ENCODE data around the gene SKIDA1. TPM values are rescaled to one million over a fixed set of nuclear protein-coding genes. Genes with fewer than 3 reads are reported as not detected.

The SKIDA1 gene
- total RNA-seq, 1 experiment from 2014 or later = 0.40 TPM

DNA sequence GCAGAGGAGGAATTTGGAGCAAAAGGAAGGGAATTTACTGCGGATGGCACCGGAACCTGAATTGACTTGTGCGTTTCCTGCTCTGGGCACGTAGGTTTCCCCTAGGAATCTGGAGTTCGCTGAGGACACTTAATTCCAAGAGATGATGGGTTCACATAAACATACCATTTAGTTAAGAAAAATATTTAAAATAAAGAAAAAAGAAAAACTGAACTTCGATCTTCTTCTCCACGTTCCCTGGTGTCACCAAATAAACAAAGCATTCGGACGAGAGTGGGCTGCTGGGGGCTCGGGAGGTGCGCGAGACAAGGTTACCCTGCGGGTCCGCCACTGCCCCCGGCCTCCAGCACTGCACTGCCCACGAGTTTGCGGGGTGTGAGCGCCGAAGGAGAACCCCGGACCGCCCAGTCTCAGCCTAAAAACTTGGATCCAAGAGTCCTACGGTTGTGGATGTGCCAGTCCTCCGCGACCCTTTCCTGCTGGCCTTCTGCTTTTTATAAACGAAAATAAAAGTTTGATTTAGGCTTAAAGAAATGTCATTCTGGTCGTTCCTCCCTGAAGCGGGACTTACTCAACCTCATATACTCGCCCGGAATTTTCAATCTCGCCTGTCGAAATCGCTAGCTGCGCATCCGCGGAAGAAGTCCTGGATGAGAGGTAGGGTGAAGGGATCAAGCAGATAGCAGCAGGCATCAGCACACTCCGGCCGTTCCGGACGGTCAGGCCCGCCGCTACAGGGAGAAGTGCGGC, 30.3 kb downstream of the SKIDA1 start:
- TF ChIP-seq, protein P1, sequence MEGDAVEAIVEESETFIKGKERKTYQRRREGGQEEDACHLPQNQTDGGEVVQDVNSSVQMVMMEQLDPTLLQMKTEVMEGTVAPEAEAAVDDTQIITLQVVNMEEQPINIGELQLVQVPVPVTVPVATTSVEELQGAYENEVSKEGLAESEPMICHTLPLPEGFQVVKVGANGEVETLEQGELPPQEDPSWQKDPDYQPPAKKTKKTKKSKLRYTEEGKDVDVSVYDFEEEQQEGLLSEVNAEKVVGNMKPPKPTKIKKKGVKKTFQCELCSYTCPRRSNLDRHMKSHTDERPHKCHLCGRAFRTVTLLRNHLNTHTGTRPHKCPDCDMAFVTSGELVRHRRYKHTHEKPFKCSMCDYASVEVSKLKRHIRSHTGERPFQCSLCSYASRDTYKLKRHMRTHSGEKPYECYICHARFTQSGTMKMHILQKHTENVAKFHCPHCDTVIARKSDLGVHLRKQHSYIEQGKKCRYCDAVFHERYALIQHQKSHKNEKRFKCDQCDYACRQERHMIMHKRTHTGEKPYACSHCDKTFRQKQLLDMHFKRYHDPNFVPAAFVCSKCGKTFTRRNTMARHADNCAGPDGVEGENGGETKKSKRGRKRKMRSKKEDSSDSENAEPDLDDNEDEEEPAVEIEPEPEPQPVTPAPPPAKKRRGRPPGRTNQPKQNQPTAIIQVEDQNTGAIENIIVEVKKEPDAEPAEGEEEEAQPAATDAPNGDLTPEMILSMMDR (IDR thresholded peaks at IDR 0.05; ENCODE audit: unreplicated experiment) = no peak
- Mint-ChIP-seq H3K27me3 (ENCODE audit: unreplicated experiment) (peaks cover 24% of the 10 kb centered on the region), H3K36me3 (ENCODE audit: insufficient read depth, unreplicated experiment) (peaks cover 36% of the 10 kb centered on the region), H3K4me1 (ENCODE audit: low read depth, unreplicated experiment) (no peaks in the 10 kb centered on the region), H3K9me3 (ENCODE audit: low read depth, unreplicated experiment) (no peaks in the 10 kb centered on the region), H3K27ac (ENCODE audit: unreplicated experiment) (no peak overlapping the region), H3K4me3 (ENCODE audit: low read depth, unreplicated experiment) (peak overlapping the region; percentile 78)
- no peak for DNase-seq
- BruUV-seq (replicated peaks) = no TSS peak
- intact Hi-C loops (cut with micrococcal nuclease; ENCODE audit: unreplicated experiment) = loop anchor here (2.0 to 10.0 kb wide), 4 partner anchors 216 to 1492 kb away; no protein-coding TSS in a partner anchor
- CTCF ChIA-PET = interaction anchor here (0.6 to 2.6 kb wide), 7 partner anchors 21 to 459 kb away, joined by 3 to 20 read pairs (median 6); partner anchors contain the start of gene SKIDA1

DNA sequence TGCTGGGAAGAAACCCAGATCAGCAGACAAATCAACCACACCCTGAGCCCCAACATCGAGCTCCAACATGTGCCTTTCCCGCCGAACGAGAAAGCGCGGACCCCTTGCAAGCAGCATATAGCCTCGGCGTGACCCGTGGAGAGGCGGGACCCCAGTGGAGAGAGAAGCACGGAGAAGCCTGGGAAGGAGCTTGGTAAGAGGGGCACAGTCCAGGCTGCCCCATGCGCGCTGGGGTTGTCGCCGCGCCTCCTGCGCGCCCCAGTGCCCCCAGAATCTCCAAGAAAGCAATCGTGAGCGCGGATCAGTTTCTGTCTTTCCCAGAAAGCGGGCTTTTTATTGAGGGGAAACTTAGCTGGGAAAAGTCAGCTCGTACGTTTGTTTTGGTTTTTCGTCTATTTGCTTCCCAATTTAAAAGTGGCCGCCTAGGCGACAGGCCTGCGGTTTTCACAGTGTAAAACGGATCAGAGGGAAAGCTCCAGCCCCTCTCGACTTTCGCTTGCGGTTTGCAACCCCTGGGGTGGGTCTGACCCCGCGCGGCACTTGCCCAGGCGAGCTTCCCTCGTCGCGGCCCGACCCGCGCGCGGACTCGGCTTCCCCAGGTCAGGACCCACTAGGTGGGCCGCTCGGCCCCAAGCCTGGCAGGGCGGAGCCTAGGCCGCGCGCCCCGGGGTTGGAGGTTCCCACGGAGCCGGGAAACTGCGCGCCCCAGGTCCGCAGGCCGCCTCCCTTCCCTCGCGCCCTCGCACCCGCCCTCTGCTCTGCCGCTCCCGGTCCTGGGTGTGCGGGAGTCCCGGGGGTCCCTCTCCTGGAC, 31.1 kb downstream of the SKIDA1 start:
- intact Hi-C loops (cut with micrococcal nuclease; ENCODE audit: unreplicated experiment) = loop anchor here (2.0 to 10.0 kb wide), 4 partner anchors 216 to 1493 kb away; no protein-coding TSS in a partner anchor
- DNase-seq = peak; percentile 18
- H3K36me3 Mint-ChIP-seq (ENCODE audit: insufficient read depth, unreplicated experiment) = peaks cover 36% of the 10 kb centered on the region
- peak overlapping the region; percentile 78 for H3K4me3 Mint-ChIP-seq (ENCODE audit: low read depth, unreplicated experiment)
- H3K9me3 Mint-ChIP-seq (ENCODE audit: low read depth, unreplicated experiment) = no peaks in the 10 kb centered on the region
- peaks cover 20% of the 10 kb centered on the region for H3K27me3 Mint-ChIP-seq (ENCODE audit: unreplicated experiment)
- CTCF ChIA-PET = interaction anchor here (0.6 kb wide), 1 partner anchor 96 kb away, joined by 3 read pairs; no protein-coding TSS in a partner anchor
- no peaks in the 10 kb centered on the region for H3K4me1 Mint-ChIP-seq (ENCODE audit: low read depth, unreplicated experiment)
- TF ChIP-seq, protein P1 (IDR thresholded peaks at IDR 0.05; ENCODE audit: unreplicated experiment) = no peak
- H3K27ac Mint-ChIP-seq (ENCODE audit: unreplicated experiment) = no peak overlapping the region
- BruUV-seq (replicated peaks) = no TSS peak

GRCh38 chr10:21493784-21494183, 31.7 kb downstream of the SKIDA1 start:
- peak overlapping the region; percentile 78 for H3K4me3 Mint-ChIP-seq (ENCODE audit: low read depth, unreplicated experiment)
- H3K27ac Mint-ChIP-seq (ENCODE audit: unreplicated experiment) = no peak overlapping the region
- BruUV-seq (replicated peaks) = no TSS peak
- peaks cover 14% of the 10 kb centered on the region for H3K27me3 Mint-ChIP-seq (ENCODE audit: unreplicated experiment)
- intact Hi-C loops (cut with micrococcal nuclease; ENCODE audit: unreplicated experiment) = loop anchor here (2.0 to 10.0 kb wide), 2 partner anchors 215 to 419 kb away; no protein-coding TSS in a partner anchor
- H3K36me3 Mint-ChIP-seq (ENCODE audit: insufficient read depth, unreplicated experiment) = peaks cover 36% of the 10 kb centered on the region
- no peaks in the 10 kb centered on the region for H3K4me1 Mint-ChIP-seq (ENCODE audit: low read depth, unreplicated experiment)
- no peaks in the 10 kb centered on the region for H3K9me3 Mint-ChIP-seq (ENCODE audit: low read depth, unreplicated experiment)
- CTCF ChIA-PET = no interaction called here
- TF ChIP-seq, protein P1 (IDR thresholded peaks at IDR 0.05; ENCODE audit: unreplicated experiment) = no peak
- no peak for DNase-seq

- H3K36me3 Mint-ChIP-seq (ENCODE audit: insufficient read depth, unreplicated experiment) = peaks cover 36% of the 10 kb centered on the region
- H3K9me3 Mint-ChIP-seq (ENCODE audit: low read depth, unreplicated experiment) = no peaks in the 10 kb centered on the region
- DNase-seq = no peak
- H3K4me3 Mint-ChIP-seq (ENCODE audit: low read depth, unreplicated experiment) = no peak overlapping the region
- no peaks in the 10 kb centered on the region for H3K4me1 Mint-ChIP-seq (ENCODE audit: low read depth, unreplicated experiment)
- H3K27me3 Mint-ChIP-seq (ENCODE audit: unreplicated experiment) = peaks cover under 1% of the 10 kb centered on the region
- intact Hi-C loops (cut with micrococcal nuclease; ENCODE audit: unreplicated experiment) = loop anchor here (10.0 kb wide), 1 partner anchor 418 kb away; no protein-coding TSS in a partner anchor
- CTCF ChIA-PET = interaction anchor here (0.9 kb wide), 1 partner anchor 435 kb away, joined by 10 read pairs; no protein-coding TSS in a partner anchor
- BruUV-seq (replicated peaks) = no TSS peak
- TF ChIP-seq, protein P1 (IDR thresholded peaks at IDR 0.05; ENCODE audit: unreplicated experiment) = no peak
- H3K27ac Mint-ChIP-seq (ENCODE audit: unreplicated experiment) = no peak overlapping the region
Observed at GRCh38 chr10:21492421-21492820, 33.1 kb downstream of the SKIDA1 start.

Measured in Calu3 (cell line).